ENCODE results near the gene TGM1. TPM values are rescaled to one million over a fixed set of nuclear protein-coding genes. Genes with fewer than 3 reads are reported as not detected.
A peak's percentile ranks its signal among the peaks of the same experiment; 100 is the strongest.

The TGM1 gene
- total and polyA plus RNA-seq, 10 of the 15 experiments (the other 5 are each of a cell fraction or from before 2014, with no cell fraction given), result 0.05 to 5.9 (median 1.8) TPM

- H3K4me3 ChIP-seq, result peak within 1 kb of the TSS; percentile 47
- H3K4me1 ChIP-seq (ENCODE audit: control insufficient read depth, insufficient read depth, low read length), result peaks cover 37% of the 10 kb centered on the region
- peak within 1 kb of the TSS; percentile 76 for H3K4me2 ChIP-seq (ENCODE audit: control insufficient read depth, insufficient read depth)
- no peaks in the 10 kb centered on the region for H4K20me1 ChIP-seq (ENCODE audit: control insufficient read depth, insufficient read depth)
- no peaks in the 10 kb centered on the region for H3K9me3 ChIP-seq (replicated peaks; ENCODE audit: control insufficient read depth, insufficient read depth, low read length)
- WGBS (ENCODE audit: insufficient coverage, insufficient replicate concordance, low lambda C conversion rate, missing lambda C conversion rate), result 2% methylated on average over 96 of the region's 99 CpGs
- ChIA-PET RAD21 (ENCODE audit: unreplicated experiment) (interaction anchor here (0.6 to 1.9 kb wide), 8 partner anchors 14 to 121 kb away, joined by 3 to 9 read pairs (median 3); partner anchors contain the start of genes RABGGTA and TINF2), CTCF (interaction anchor here (0.7 to 7.9 kb wide), 18 partner anchors 8 to 255 kb away, joined by 3 to 149 read pairs (median 4); partner anchors contain the start of genes ADCY4, DCAF11, DHRS1 and KHNYN), SMC1A (ENCODE audit: uncharacterized antibody, unreplicated experiment) (interaction anchor here (0.6 to 1.6 kb wide), 8 partner anchors 8 to 120 kb away, joined by 3 to 7 read pairs (median 3); partner anchors contain the start of gene TINF2), POLR2A (interaction anchor here (0.6 to 1.2 kb wide), 4 partner anchors 15 to 121 kb away, joined by 3 read pairs; partner anchors contain the start of gene RIPK3)
- peak within 1 kb of the TSS; percentile 45; the same call in 1 of the 2 replicates for H3K27ac ChIP-seq (ENCODE audit: control insufficient read depth, insufficient read depth)
- no peaks in the 10 kb centered on the region for H3K27me3 ChIP-seq (replicated peaks in 1 of 2; ENCODE audit: control insufficient read depth in 2 of 2, insufficient read depth in 2 of 2, low read length in 1 of 2)
- DNase-seq (ENCODE audit: low read depth, low spot score) (no peak), ATAC-seq (peak; percentile 75), FAIRE-seq (peak; percentile 49)
- BruUV-seq (replicated peaks), result no TSS peak
- no peak within 1 kb of the TSS; the same call in 1 of the 2 replicates for H3K9ac ChIP-seq (ENCODE audit: control insufficient read depth, insufficient read depth, low read length)
- peak within 1 kb of the TSS; percentile 48 for H2AFZ ChIP-seq (ENCODE audit: control insufficient read depth, low read depth, low read length)
- in situ Hi-C loops (cut with MboI), result no loop called here
- H3K36me3 ChIP-seq (ENCODE audit: control insufficient read depth in 2 of 2, insufficient read depth in 2 of 2, low read length in 1 of 2), result peaks cover 5 to 9% of the 10 kb centered on the region in 2 experiments; a peak in 3 of 4 replicates
- intact Hi-C loops (cut with micrococcal nuclease; ENCODE audit: unreplicated experiment), result no loop called here
- H3K79me2 ChIP-seq (ENCODE audit: control insufficient read depth, insufficient read depth, low read length), result no peaks in the 10 kb centered on the region
- TF ChIP-seq IKZF1 (conservative IDR thresholded peaks at IDR 0.05) (peak; percentile 72; the same call in 1 of the 2 replicates), ZNF687 (IDR thresholded peaks at IDR 0.05) (peak; percentile 84), PKNOX1 (IDR thresholded peaks at IDR 0.05) (peak; percentile 47; the same call in 1 of the 2 replicates), BACH1 (IDR thresholded peaks at IDR 0.05; ENCODE audit: borderline replicate concordance) (peak; percentile 33), SIN3A (IDR thresholded peaks at IDR 0.05; ENCODE audit: low read depth, low read length) (peak; percentile 52; the same call in 1 of the 2 replicates), BCL11A (IDR thresholded peaks at IDR 0.05; ENCODE audit: low read depth, low read length) (no peak), PAX5 (IDR thresholded peaks at IDR 0.05; ENCODE audit: borderline replicate concordance, low read depth, low read length) (peak; percentile 25; the same call in 1 of the 2 replicates), REST (IDR thresholded peaks at IDR 0.05; ENCODE audit: low read depth, low read length) (0 out of 2 replicates have a peak, but pooled peaks have one; percentile 47), BRCA1 (IDR thresholded peaks at IDR 0.05; ENCODE audit: low read depth, low read length) (no peak), BHLHE40 (IDR thresholded peaks at IDR 0.05; ENCODE audit: borderline replicate concordance in 1 of 2, low read depth in 2 of 2, low read length in 1 of 2) (peak; percentile 20 to 72; a peak in 3 of 4 replicates)
Measured at GRCh38 chr14:24310646-24311604, 47.9 kb upstream of the TGM1 start, which contains the start of gene LTB4R. LTB4R (plus strand) TSS chr14:24311502; CDS start chr14:24315652, 4,150 bp downstream.
